ENCODE results near the gene MUC20.
"Not testable (repeated sequence)": the region's sequence is repeated elsewhere in the genome, so short reads cannot be mapped to it uniquely, and the experiment has no call there.

MUC20 gene

DNA sequence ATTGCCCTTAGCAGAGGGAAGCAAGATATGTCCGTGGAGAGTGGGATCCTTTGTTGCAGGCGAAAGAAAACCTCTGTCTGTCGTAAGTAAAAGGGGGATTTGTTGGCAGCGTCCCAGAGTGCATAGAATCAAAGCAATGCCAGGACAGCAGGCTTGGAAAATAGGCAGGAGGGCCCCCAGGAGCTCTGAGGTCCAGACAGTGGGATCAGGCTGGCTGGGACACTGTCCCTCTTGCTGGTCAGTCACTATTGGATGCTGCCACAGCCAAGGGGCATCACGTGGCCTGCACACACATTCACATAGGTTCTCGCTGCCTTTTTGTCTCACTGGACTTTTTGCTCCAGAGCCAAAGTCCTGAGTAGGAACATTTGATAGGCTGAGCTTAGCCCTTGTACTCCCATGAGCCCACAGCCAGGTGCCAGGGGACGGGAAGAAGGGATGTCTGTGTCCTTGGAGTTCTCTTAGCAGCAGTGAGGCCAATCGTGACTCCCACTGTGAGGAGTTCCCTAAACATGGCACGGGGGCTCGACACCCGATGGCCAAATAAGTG is 10.7 kb downstream of the MUC20 start:
- Histone ChIP-seq H3K27ac (ENCODE audit: insufficient read depth, low read length, poor library complexity, severe bottlenecking) (no peak overlapping the region), H3K4me1 (ENCODE audit: control insufficient read depth, insufficient read depth, low read length, poor library complexity, severe bottlenecking) (no peaks in the 10 kb centered on the region), H3K27me3 (replicated peaks; ENCODE audit: control insufficient read depth, insufficient read depth, low read length, poor library complexity, severe bottlenecking) (no peaks in the 10 kb centered on the region), H3K36me3 (ENCODE audit: control insufficient read depth, insufficient read depth, low read length) (no peaks in the 10 kb centered on the region), H3K4me3 (ENCODE audit: insufficient read depth, low read depth, low read length, poor library complexity, severe bottlenecking) (no peak overlapping the region), H3K9me3 (ENCODE audit: control insufficient read depth, low read length) (no peaks in the 10 kb centered on the region)
- DNase-seq, result no peak

DNA sequence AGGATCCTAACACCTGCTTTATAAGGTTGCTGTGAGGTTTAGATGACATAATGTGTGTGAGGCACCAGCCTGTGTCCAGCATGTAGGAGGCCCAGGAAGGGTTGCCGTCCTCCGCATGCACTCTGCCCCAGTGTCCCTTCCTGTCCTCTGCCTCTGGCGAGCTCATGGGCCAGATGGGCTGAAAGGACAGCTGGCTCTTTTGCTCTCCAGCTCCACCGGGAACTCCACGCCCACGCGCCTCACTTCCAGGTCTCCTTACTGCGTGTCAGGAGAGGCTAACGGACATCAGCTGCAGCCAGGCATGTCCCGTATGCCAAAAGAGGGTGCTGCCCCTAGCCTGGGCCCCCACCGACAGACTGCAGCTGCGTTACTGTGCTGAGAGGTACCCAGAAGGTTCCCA is 12.2 kb downstream of the MUC20 start:
- no peak overlapping the region for H3K4me3 ChIP-seq (ENCODE audit: insufficient read depth, low read depth, low read length, poor library complexity, severe bottlenecking)
- H3K27ac ChIP-seq (ENCODE audit: insufficient read depth, low read length, poor library complexity, severe bottlenecking), result no peak overlapping the region
- no peaks in the 10 kb centered on the region for H3K4me1 ChIP-seq (ENCODE audit: control insufficient read depth, insufficient read depth, low read length, poor library complexity, severe bottlenecking)
- no peaks in the 10 kb centered on the region for H3K27me3 ChIP-seq (replicated peaks; ENCODE audit: control insufficient read depth, insufficient read depth, low read length, poor library complexity, severe bottlenecking)
- no peak for DNase-seq
- no peaks in the 10 kb centered on the region for H3K36me3 ChIP-seq (ENCODE audit: control insufficient read depth, insufficient read depth, low read length)
- H3K9me3 ChIP-seq (ENCODE audit: control insufficient read depth, low read length), result no peaks in the 10 kb centered on the region

DNA sequence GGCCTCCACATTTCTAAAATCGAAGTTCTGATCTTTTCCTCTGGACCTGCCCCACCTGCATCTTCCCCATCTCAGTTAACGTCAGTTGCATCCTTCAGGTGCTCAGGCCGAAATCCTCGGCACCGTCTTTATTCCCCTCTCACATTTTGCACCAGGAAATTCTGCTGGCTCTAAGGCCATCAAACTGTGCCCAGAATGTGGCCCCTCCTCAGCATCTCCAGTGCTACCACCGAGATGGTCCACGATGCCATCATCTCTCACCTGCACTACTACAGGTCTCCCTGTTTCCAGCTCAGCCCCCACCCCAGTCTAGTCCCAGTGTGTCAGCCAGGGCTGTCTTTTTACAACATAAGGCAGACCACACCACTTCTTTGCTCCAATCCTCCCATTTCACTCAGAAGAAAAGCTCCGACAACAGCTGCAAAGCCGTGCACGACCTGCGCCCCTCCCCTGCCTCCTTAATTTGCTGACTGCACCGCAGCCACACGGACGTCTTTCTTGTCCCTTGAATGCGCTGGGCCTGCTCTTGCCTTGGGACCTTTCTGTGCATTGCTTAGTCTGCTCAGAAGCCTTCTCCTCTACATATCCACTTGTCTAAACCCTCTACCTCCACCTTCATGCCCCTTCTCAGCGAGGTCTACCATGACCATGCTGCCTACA is 14.4 kb downstream of the MUC20 start:
- DNase-seq, result no peak
- H3K4me3 ChIP-seq (ENCODE audit: insufficient read depth, low read depth, low read length, poor library complexity, severe bottlenecking), result no peak overlapping the region
- H3K4me1 ChIP-seq (ENCODE audit: control insufficient read depth, insufficient read depth, low read length, poor library complexity, severe bottlenecking), result no peaks in the 10 kb centered on the region
- no peak overlapping the region for H3K27ac ChIP-seq (ENCODE audit: insufficient read depth, low read length, poor library complexity, severe bottlenecking)
- no peaks in the 10 kb centered on the region for H3K27me3 ChIP-seq (replicated peaks; ENCODE audit: control insufficient read depth, insufficient read depth, low read length, poor library complexity, severe bottlenecking)
- H3K9me3 ChIP-seq (ENCODE audit: control insufficient read depth, low read length), result no peaks in the 10 kb centered on the region
- no peaks in the 10 kb centered on the region for H3K36me3 ChIP-seq (ENCODE audit: control insufficient read depth, insufficient read depth, low read length)

DNA sequence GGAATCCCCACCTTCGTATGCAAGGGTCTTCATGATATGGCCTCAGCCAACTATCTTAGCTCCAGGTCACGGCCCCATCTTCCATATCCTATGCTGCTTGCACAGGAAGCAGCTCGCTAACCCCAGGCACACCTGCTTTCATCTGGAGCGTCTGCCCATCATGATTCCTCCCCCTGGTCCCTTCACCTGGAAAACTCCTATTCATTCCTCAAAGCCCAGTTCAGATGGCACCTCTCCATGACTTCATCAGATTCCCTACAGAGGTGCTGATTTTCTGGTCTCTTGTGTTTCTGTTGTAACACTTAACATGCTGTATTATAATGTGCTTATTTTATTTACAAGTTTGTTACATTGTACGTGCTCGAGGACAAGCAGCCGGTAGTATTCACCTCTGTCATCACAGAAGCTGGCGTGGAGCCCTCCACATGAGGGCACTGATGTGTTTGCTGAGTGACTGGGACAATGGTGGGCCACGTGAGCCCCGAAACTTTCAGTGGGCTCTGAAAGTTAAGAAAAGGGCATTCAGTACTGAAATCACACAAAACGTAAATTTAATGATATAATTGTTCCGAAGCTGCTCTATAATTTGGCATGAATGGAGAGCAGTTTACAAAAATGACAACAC is 16.2 kb downstream of the MUC20 start:
- Histone ChIP-seq H3K4me3 (ENCODE audit: insufficient read depth, low read depth, low read length, poor library complexity, severe bottlenecking) (no peak overlapping the region), H3K9me3 (ENCODE audit: control insufficient read depth, low read length) (no peaks in the 10 kb centered on the region), H3K27me3 (replicated peaks; ENCODE audit: control insufficient read depth, insufficient read depth, low read length, poor library complexity, severe bottlenecking) (no peaks in the 10 kb centered on the region), H3K4me1 (ENCODE audit: control insufficient read depth, insufficient read depth, low read length, poor library complexity, severe bottlenecking) (no peaks in the 10 kb centered on the region), H3K27ac (ENCODE audit: insufficient read depth, low read length, poor library complexity, severe bottlenecking) (no peak overlapping the region), H3K36me3 (ENCODE audit: control insufficient read depth, insufficient read depth, low read length) (no peaks in the 10 kb centered on the region)
- DNase-seq, result no peak

DNA sequence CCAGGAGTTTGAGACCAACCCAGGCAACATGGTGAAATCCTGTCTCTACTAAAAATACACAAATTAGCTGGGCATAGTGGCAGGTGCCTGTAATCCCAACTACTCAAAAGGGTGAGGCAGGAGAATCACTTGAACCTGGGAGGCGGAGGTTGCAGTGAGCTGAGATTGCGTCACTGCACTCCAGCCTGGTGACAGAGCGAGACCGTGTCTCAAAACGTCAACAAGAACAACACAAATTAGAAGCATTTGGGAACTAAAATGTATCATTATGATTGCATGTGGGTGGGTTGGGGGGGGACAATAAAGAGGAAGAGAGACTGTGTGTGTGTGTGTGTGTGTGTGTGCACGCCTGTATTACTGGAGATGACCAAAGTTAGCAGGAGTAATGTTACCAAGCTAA is 17.0 kb downstream of the MUC20 start:
- not testable (repeated sequence) for H3K4me1 ChIP-seq (ENCODE audit: control insufficient read depth, insufficient read depth, low read length, poor library complexity, severe bottlenecking); DNase-seq; H3K27me3 ChIP-seq (replicated peaks; ENCODE audit: control insufficient read depth, insufficient read depth, low read length, poor library complexity, severe bottlenecking); H3K9me3 ChIP-seq (ENCODE audit: control insufficient read depth, low read length); H3K4me3 ChIP-seq (ENCODE audit: insufficient read depth, low read depth, low read length, poor library complexity, severe bottlenecking); H3K27ac ChIP-seq (ENCODE audit: insufficient read depth, low read length, poor library complexity, severe bottlenecking); H3K36me3 ChIP-seq (ENCODE audit: control insufficient read depth, insufficient read depth, low read length)

DNA sequence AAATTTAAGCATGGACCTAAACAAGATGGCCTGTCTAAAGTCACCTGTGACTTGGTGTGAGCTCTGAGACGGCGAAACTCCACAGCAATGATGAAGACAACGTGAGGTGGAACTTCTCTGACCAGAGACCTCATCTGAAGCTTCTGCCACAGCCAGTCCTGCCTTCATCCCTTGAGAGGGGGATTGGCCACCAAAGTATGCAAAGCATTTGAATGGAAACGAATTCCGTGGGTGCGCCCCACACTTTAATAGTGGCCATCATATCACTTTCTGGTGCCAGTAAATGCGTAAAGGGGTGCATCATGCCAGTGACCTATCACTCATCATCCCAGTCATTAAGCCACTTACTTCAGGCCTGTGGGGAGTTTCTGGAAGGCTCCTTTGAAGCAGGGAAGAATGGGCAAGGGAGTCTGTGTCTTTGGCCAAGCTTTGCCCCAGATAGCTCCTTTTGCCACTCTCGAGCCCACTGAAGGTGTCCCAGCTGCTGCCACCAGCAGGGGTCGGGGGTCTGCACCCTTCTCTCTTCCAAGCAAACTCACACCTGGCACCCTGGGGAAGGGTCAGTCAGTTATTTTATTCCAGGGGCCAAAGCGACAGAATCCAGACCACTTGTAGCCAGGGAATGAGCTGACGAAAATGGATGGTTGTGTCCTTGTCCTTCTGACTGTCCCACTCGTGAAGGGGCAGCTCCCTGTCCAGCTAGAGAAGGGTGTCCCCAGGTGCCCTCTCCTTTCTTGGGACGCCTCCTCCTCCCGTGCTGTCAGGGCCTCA is 17.7 kb downstream of the MUC20 start:
- Histone ChIP-seq H3K4me1 (ENCODE audit: control insufficient read depth, insufficient read depth, low read length, poor library complexity, severe bottlenecking) (no peaks in the 10 kb centered on the region), H3K27me3 (replicated peaks; ENCODE audit: control insufficient read depth, insufficient read depth, low read length, poor library complexity, severe bottlenecking) (no peaks in the 10 kb centered on the region), H3K4me3 (ENCODE audit: insufficient read depth, low read depth, low read length, poor library complexity, severe bottlenecking) (no peak overlapping the region), H3K36me3 (ENCODE audit: control insufficient read depth, insufficient read depth, low read length) (no peaks in the 10 kb centered on the region), H3K9me3 (ENCODE audit: control insufficient read depth, low read length) (no peaks in the 10 kb centered on the region), H3K27ac (ENCODE audit: insufficient read depth, low read length, poor library complexity, severe bottlenecking) (no peak overlapping the region)
- no peak for DNase-seq

DNA sequence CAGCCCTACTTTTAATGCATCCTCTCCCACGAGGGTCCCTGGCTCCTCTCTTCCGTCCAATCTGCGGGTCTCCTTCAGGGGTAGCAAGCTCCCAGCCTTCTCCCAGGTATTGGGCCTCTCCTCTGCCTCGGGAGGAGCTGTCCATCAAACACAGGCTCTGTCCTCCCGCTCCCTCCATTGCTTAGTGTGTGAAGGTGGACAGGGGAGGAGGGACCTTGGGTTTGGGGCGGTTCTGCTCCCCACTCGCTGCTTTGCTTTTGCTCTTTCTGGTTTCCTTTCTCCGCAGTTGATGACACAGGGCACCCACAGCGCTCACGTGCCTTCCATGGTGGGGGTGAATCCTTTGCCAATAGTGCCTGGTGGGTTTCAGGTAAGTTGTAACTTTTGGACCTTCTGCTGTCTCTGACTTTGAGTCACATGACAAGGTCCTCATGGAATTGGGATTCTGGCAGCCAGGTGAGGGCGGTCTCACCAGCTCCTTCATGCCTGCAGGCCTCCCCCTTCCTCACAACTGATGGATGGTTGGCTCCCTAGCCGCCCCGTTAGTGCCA is 18.9 kb downstream of the MUC20 start:
- no peak for DNase-seq
- Histone ChIP-seq H3K4me1 (ENCODE audit: control insufficient read depth, insufficient read depth, low read length, poor library complexity, severe bottlenecking) (no peaks in the 10 kb centered on the region), H3K27ac (ENCODE audit: insufficient read depth, low read length, poor library complexity, severe bottlenecking) (no peak overlapping the region), H3K4me3 (ENCODE audit: insufficient read depth, low read depth, low read length, poor library complexity, severe bottlenecking) (no peak overlapping the region), H3K27me3 (replicated peaks; ENCODE audit: control insufficient read depth, insufficient read depth, low read length, poor library complexity, severe bottlenecking) (no peaks in the 10 kb centered on the region), H3K9me3 (ENCODE audit: control insufficient read depth, low read length) (no peaks in the 10 kb centered on the region), H3K36me3 (ENCODE audit: control insufficient read depth, insufficient read depth, low read length) (no peaks in the 10 kb centered on the region)

DNA sequence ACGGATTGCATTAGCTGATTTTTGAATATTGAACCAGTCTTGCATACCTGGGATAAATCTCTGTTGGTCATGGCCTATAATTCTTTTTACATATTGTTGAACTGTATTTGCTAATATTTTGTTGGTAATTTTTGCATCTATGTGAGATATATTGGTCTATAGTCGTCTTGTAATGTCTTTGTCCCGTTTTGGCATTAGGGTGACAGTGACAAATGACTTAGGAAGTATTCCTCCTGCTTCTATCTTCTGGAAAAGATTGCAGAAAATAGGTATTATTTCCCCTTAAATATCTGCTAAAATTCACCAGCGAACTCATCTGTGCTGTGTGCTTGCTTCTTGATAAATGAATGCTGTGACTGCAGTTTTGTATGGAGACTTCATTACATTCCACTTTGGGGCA is 23.7 kb downstream of the MUC20 start:
- Histone ChIP-seq H3K4me1 (ENCODE audit: control insufficient read depth, insufficient read depth, low read length, poor library complexity, severe bottlenecking) (no peaks in the 10 kb centered on the region), H3K36me3 (ENCODE audit: control insufficient read depth, insufficient read depth, low read length) (no peaks in the 10 kb centered on the region), H3K4me3 (ENCODE audit: insufficient read depth, low read depth, low read length, poor library complexity, severe bottlenecking) (no peak overlapping the region), H3K27ac (ENCODE audit: insufficient read depth, low read length, poor library complexity, severe bottlenecking) (no peak overlapping the region), H3K9me3 (ENCODE audit: control insufficient read depth, low read length) (no peaks in the 10 kb centered on the region), H3K27me3 (replicated peaks; ENCODE audit: control insufficient read depth, insufficient read depth, low read length, poor library complexity, severe bottlenecking) (no peaks in the 10 kb centered on the region)
- DNase-seq, result no peak

DNA sequence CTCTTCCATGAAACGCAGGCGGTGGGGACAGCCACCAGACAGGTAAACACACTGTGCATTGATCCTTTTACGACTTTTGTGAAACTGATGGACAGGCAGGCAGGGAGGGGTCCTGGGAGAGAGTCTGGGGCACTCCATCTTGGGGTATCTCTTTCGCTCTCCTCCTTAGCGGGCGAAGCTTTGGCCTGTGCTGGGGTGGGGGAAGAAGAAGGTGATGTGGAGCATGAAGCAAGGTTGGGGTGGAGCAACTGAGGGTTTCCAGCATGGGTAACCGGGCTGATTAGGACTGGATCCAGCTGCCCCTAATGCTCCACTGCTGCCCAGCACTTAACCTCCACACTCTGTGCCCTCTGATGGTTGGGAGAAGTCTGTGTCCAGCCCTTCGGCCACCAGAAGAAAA is 25.6 kb downstream of the MUC20 start:
- H3K4me3 ChIP-seq (ENCODE audit: insufficient read depth, low read depth, low read length, poor library complexity, severe bottlenecking), result no peak overlapping the region
- H3K9me3 ChIP-seq (ENCODE audit: control insufficient read depth, low read length), result no peaks in the 10 kb centered on the region
- H3K27ac ChIP-seq (ENCODE audit: insufficient read depth, low read length, poor library complexity, severe bottlenecking), result no peak overlapping the region
- no peaks in the 10 kb centered on the region for H3K4me1 ChIP-seq (ENCODE audit: control insufficient read depth, insufficient read depth, low read length, poor library complexity, severe bottlenecking)
- H3K36me3 ChIP-seq (ENCODE audit: control insufficient read depth, insufficient read depth, low read length), result no peaks in the 10 kb centered on the region
- no peaks in the 10 kb centered on the region for H3K27me3 ChIP-seq (replicated peaks; ENCODE audit: control insufficient read depth, insufficient read depth, low read length, poor library complexity, severe bottlenecking)
- DNase-seq, result no peak

DNA sequence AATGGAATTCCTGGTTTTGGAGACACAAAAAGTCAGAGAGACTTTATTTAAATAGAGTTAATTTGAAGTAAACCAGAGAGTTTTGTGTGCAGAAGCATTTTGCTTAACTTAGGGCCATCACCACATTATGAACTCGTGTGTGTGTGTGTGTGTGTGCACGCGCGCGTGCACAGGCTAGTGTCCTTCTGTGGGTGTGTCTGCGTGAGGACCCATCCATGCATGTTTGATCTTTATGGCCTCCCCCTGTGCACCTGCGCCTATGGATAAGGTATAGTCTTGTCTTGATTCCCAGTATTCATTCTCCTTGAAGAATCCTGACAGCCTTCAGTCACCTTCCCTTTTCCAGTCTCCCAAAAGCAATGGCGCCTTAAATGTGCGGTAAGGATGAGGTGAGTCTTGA is 26.0 kb downstream of the MUC20 start:
- Histone ChIP-seq H3K36me3 (ENCODE audit: control insufficient read depth, insufficient read depth, low read length) (no peaks in the 10 kb centered on the region), H3K4me1 (ENCODE audit: control insufficient read depth, insufficient read depth, low read length, poor library complexity, severe bottlenecking) (no peaks in the 10 kb centered on the region), H3K27ac (ENCODE audit: insufficient read depth, low read length, poor library complexity, severe bottlenecking) (no peak overlapping the region), H3K27me3 (replicated peaks; ENCODE audit: control insufficient read depth, insufficient read depth, low read length, poor library complexity, severe bottlenecking) (no peaks in the 10 kb centered on the region), H3K9me3 (ENCODE audit: control insufficient read depth, low read length) (no peaks in the 10 kb centered on the region), H3K4me3 (ENCODE audit: insufficient read depth, low read depth, low read length, poor library complexity, severe bottlenecking) (no peak overlapping the region)
- DNase-seq, result no peak
